GM21447 (cell line): ENCODE data around the gene SLC22A15.
A peak's percentile ranks its signal among the peaks of the same experiment; 100 is the strongest.

ENCODE experiments used
- ATAC-seq: cut with Tn5 transposase; IDR thresholded peaks from one replicate; pipeline ENCODE4 v1.9.1; 2021; ENCODE audit not compliant: unreplicated experiment

The SLC22A15 gene

DNA sequence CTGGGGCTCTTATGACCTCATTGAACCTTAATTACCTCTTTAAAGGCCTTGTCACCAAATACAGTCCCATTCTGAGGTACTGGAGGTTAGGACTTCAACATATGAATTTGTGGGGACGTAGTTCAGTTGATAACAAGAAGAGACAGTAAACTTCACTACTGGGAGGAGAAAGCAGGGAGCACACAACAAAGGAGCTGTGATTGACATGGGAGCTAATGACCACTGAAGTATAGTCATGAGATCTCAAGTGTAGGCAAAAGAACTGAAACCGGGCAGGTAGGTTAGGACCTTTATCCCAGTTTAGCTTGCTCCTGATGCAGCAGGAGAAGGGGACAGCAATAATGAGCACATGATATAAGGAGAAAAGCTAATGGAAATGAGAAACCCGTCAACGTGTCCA, 123.1 kb downstream of the SLC22A15 start:
- no peak for ATAC-seq

GRCh38 chr1:116099919-116100318, 123.6 kb downstream of the SLC22A15 start:
- ATAC-seq = no peak

GRCh38 chr1:116104667-116105066, 128.4 kb downstream of the SLC22A15 start:
- ATAC-seq = no peak

DNA sequence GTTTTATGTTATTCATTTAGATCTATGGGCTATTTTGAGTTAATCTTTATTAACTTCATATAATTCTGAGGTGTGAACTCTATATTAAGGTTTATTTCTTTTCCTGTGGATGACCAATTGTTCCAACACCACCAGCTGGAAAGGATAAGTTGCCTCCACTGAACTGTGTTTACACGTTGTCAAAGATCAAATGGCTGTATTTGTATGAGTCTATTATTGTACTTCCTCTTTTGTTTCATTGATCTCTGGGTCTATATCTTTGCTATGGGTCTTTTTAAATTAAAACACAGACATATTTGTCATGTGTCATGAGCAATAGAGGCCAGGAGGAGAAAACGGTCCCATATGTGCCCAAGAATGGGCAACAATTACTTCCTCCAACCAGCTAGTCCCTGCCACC, 129.7 kb downstream of the SLC22A15 start:
- no peak for ATAC-seq

DNA sequence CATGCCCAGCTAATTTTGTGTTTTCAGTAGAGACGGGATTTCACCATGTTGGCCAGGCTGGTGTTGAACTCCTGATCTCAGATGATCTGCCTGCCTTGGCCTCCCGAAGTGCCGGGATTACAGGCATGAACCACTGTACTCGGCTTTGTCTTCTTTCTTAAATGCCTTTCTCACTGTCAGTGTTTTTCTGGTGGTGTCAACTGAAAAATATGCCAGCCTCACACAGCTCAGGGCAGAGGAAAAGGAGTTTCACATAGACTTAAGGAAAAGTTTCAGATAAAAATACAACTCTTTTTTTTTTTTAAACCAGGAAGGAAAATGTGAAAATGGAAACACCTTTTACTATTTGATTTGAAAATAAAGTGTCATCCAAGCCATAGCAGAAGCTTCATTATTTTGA, 130.3 kb downstream of the SLC22A15 start:
- no peak for ATAC-seq

DNA sequence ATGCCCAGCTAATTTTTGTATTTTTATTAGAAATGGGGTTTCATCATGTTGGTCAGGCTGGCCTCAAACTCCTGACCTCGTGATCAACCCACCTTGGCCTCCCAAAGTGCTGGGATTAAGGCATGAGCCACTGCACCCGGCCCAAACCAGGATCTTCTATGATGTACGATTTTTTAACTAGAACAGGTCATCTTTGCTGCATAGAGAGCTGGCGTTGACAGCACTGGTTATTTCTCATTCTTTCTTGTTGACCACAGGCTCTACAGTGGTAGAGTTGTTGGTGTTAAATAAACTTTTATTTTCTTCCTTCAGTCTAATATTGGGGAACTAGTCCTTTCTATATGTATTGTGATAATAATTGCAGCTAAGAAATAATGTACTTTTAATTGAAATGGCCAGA, 131.1 kb downstream of the SLC22A15 start:
- no peak for ATAC-seq

- ATAC-seq = peak; percentile 79
Measured at GRCh38 chr1:116110567-116111523, 134.5 kb downstream of the SLC22A15 start, which contains the start of gene MAB21L3. Gene MAB21L3, plus strand, starts transcription at chr1:116111399. Its CDS starts 1,217 bp downstream, at chr1:116112616.

- no peak for ATAC-seq
Measured at GRCh38 chr1:116111524-116112021, 135.3 kb downstream of the SLC22A15 start.

DNA sequence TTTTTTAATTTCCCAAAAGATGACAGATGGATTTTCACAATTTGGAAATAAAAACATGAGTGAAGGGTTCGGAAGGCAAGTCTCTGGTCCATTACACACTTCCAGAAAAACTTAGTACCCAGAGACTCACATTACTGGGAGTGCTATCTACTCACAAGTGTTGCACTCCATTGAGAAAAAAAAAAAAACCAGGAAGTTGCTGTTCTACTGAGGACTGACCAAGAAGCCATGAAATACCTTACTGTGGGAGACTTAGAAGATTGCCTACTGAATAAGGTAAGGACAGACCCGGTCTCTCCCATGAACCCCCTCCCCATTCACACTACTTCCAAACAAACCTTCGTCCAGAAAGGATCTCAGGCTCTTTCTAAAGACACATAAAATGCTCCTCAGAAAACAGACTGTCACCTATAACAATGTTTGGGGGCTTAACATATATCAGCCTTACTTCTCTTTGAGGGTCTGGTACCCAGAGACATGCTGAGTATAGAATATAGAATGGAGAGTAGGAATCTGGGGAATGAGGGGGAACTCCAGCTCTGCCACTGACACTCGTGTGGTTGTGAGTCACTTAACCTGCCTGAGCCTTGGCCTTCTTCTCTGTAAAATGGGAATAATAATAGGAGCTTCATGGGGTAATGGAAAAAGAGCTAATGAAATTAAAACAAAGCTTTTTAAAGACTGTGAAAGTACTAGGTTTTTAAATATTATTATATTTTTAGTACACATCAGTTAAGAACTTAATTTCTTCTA, 136.3 kb downstream of the SLC22A15 start:
- no peak for ATAC-seq

GRCh38 chr1:116113615-116114014, 137.3 kb downstream of the SLC22A15 start:
- ATAC-seq = no peak

GRCh38 chr1:116115476-116116439, 139.4 kb downstream of the SLC22A15 start:
- ATAC-seq = no peak

DNA sequence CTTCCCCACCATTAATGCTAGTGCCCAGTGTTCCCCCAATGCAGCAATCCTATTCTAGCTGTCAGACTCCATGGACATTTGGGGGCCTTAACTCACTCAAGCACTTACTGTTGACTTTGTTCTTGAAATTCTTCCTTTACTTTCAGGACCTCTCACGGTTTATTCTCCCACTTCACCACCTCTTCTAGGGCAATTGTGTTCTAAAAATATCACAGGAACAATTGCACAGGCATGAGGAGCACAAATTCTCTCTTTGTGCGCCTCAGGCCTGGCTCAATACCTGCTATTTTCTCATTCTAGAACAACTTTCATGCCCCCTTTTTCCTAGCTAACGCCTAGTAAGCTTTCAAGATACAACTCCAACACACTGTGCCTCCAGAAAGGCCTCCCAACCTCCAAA, 142.2 kb downstream of the SLC22A15 start:
- ATAC-seq = no peak
